HG03139 (cell line): ENCODE results near the gene UTF1.
"Not testable (repeated sequence)": the region's sequence is repeated elsewhere in the genome, so short reads cannot be mapped to it uniquely, and the experiment has no call there.

Experiments
- ATAC-seq: cut with Tn5 transposase; IDR thresholded peaks from one replicate; pipeline ENCODE4 v1.9.1; 2021; ENCODE audit not compliant: unreplicated experiment

Gene UTF1

DNA sequence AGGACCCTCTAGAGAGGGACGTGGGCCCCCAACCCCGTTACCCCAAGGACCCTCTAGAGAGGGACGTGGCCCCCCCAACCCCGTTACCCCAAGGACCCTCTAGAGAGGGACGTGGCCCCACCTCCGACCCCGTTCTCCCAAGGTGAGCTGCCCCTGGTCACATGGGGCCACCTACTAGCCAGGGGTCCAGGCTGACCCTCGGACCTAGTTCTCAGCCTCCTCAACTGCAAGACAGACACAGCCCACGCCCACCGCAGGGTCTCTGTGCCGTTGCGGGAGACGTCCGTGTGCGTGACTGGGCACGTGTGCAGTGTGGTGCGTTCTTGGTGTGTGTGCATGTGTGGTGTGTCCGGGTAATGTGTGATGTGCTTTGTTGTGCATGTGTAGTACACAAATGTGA, 21.6 kb upstream of the UTF1 start:
- ATAC-seq = no peak

DNA sequence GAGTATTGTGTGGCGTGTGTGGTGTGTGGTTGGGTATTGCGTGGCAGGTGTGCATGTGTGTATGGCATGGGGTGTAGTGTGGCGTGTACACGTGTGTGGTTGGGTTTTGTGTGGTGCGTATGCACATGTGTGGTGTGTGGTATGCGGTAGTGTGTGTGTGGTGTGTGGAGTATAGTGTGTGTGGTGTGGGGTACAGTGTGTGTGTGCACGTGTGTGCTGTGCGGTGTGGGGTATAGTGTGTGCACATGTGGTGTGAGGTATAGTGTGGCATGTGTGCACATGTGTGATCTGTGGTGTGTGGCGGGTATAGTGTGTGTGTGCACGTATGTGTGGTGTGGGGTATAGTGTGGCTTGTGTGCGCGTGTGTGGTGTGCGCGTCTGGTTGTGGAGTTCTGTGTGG, 20.9 kb upstream of the UTF1 start:
- ATAC-seq = no peak

DNA sequence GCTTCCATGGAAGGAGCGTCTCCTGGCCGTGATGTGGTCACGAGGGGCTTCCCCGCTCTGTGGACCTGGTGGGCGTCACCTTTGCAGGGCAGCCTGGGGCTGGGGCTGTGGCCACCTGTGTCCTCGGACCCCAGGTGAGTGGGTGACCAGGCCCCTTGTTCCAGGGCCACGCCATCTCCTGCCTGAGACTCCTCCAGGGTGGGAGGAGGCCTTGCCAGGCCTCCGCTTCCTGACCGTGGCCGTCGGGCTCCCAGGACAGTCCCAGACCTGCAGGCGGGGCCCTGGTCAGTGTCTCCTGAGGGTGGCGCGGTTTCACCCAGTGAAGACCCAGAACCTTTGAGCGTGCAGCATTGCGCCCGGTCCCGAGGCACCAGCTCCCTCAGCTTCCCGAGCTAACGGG, 20.4 kb upstream of the UTF1 start:
- no peak for ATAC-seq

DNA sequence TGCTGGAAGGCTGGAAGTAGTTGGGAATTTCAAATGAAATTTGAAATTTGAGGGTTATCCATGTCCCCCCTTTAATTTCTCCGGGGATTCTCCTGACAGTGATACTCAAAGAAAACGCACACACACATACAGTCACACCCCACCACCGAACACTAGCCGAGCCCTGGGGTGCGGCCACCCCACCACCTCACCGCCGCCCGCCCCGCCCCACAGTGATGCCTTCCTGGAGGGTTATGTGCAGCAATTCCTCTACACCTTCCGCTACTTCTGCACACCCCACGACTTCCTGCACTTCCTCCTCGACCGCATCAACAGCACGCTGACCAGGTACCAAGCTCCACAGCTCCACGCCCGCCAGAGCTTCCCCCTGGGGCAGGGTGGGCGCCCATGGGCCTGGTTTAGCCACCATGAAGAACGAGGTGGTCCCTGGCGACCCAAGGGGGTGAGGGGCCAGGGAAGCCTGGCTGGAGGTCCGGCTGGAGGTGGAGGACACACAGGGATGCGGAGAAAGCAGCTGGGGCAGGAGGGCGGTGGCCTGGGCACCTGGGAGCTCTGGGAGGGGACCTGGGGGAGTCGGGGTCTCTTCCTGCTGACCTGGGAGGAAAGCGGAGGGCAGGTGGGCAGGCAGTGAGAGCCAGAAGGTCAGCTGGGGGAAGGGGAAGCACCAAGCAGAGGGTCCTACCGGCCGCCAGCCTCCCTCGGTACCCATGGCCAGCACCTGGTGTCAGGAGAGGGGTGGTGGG, 19.4 kb upstream of the UTF1 start:
- ATAC-seq = no peak

DNA sequence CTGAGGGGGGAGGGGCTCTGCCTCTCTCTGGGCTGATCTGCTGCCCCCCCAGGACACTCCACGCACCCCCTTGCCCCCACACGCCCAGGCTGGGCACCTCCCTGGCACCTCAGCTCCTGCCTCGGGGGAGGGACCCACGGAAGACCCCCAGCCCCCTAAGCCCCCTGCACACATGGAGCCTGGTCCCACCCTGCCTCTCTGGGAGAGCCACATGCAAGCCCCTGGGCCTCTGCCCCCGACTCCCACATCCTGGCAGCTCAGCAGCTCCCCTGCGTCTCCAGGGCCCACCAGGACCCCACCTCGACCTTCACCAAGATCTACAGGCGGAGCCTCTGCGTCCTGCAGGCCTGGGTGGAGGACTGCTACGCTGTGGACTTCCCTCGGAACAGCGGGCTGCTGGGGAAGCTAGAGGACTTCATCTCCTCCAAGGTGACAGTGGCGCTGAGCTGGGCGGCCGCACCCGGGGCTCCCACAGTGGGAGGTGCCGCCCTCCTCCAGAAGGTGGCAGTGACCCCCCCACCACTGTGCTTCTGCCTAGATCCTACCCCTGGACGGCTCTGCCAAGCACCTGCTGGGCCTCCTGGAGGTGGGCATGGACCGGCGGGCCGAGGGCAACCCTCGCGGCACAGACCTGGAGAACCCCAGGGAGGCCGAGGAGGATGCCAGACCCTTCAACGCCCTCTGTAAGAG, 18.7 kb upstream of the UTF1 start:
- ATAC-seq = no peak

DNA sequence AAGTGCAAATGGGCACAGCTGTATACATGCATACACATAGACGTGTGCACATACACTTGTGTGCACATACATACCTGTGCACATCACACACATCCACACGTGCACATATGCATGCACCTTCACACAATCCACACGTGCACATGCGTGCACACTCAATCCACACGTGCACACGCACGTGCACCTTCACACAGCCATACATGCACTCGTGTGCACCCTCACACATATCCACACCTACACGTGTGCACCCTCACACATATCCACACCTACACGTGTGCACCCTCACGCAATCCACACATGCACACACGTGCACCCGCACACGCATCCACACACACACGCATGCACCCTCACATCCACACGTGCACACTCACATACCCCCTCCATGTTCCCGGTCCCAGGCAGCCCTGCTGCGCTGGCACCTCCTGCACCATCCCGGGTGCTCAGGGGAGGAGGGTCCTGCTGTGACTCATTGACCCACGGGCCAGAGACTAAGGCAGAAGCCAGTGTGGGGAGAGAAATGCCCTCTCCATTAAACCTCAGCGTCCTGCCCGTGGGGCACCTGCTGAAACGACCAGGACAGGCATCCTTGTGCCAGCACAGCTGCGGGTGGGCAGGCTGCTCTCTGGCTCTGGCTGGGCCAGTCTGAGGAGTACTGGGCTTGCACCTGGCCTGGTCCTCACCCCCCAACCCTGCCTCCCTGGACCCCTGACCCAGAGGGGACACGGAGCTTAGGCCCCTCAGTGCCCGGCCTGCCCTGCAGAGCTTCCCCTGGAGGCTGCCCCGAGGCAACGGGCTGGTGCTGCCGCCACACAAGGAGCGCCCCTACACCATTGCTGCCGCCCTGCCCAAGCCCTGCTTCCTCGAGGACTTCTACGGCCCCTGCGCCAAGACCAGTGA, 17.8 kb upstream of the UTF1 start:
- ATAC-seq = no peak

DNA sequence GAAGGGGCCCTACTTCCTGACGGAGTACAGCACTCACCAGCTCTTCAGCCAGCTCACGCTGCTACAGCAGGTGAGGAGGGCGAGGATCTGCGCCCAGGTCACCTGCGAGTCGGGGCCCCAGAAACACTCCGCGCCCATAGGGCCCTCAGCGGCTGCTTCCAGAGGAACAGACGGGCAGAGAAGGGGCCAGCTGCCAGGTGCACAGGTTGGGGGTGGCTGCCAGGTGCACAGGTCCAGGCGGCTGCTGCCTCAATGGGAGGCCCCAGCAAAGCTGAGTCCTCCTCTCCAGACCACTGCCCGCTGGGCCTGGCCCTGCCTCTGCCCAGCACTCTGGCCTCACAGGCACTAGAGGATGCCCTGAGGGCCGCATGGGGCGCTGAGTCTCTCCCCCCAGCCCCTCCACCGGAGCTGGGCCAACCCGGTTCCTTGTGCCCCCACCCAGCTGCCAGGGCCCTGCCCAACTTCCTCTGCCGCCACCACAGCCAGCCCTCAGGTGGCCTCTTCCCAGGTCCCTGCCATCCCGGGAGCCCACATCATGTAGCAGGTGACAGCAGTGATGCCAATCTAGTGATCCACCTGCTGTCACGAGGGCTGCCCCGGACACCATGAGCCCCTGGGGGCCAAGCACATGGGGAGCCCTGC, 17.0 kb upstream of the UTF1 start:
- no peak for ATAC-seq

DNA sequence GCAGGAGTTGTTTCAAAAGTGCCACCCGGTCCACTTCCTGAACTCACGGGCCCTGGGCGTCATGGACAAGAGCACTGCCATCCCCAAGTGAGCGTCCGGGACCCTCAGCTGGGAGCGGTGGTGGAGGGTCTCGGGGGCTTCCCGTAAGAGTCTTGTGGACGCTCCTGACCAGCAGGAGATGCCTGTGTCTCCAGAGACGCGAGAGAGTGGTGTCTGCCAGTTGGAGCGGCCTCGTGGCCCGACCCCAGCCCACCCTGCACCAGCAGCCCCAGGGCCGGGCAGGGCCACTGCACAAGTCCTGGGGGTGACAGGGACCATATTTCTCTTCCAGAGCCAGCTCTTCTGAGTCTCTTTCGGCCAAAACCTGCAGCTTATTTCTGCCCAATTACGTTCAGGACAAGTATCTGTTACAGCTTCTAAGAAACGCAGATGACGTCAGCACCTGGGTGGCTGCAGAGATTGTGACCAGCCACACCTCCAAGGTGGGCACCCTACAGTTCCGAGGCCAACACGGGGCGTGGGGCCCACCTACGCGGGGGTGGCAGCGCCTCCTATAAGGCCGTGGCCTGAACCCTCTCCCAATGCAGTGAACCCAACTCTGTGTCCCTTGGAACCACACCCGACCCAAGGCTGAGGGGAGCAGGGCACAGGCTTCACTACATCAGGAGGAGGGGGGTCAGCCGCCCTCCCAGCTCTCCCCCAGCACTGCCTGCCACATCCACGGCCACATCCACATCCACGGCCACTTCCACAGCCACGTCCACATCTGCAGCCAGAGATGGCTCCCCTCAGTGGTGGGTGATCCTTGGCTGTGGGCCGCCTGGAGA, 16.2 kb upstream of the UTF1 start:
- no peak for ATAC-seq

DNA sequence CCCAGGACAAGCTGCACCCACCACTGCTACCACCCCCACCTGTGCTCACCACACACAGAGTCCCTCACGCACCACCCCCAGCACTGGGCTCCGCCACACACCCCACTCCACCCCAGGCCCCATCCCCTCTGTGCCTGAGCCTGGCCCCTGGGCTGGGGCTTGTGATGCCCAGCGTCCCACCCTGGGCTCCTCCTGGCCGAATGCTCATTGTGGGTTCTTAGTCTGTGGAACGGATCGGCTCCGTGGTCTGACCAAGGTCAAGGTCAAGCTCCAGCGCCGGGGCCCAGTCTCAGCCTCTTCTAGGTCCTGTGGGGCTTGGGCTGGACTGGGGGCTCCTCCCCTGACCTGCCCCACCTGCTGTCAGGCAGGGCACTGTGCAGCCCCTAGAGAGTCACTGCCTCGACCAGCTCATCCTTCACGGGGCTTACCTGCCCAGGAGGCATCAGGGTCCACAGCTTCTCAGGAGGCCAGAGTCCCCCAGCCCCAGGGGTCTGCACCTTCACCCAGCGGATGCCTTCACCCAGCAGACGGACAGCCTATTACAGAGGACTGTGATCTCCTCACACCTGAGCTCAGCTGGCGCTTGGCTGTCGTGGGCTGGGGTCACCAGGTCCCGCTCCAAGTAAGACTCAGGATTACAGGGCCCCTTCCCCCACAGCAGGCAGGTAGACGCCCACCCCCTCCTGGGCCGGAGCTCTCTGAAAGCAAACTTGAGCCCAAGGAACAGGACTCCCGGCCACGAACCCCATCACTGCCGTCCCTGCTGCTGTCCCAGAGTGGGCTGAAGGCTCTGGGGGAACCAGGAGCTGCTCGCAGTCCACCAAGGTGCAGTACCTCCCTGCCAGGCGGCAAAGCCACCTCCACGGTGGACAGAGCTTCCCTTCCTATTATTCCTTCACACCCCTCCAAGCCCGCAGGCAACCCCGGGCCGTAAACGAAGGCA, 15.3 kb upstream of the UTF1 start:
- no peak for ATAC-seq

DNA sequence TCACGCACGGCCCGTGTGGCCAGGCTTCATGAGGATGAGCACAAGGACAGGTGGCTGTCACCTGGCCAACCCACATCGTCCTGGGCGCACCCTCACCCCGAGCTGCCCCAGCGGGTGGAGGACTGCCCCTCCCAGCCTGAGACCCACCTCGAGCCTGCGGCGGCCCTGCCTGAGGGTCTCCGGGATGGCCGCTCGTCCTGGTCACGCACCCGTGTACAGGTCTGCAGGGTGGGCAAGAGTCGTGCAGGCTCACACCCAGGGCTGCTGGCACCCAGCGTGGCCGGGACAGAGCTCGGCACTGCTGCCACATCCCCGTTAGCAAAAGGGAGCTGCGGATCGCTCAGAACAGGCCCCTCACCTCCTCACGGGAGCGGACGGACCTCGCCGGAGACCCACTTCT, 14.4 kb upstream of the UTF1 start:
- ATAC-seq = no peak

DNA sequence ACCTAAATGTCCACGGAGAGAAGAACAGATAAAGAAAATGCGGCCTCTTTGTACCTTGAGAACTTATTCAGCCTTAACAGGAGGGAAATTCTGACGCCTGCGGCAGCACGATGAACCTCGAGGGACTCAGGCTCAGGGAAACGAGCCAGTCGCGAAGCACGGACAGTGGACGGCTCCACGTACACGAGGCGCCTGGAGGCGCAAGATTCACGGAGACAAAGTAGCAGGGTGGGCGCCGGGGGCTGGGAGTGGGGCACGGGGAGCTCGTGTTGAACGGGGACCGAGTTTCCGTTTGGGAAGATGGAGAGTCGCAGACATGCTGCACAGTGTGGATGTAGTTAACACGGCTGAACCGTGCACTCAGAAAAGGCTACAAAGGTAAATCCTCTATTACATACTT, 13.2 kb upstream of the UTF1 start:
- no peak for ATAC-seq

DNA sequence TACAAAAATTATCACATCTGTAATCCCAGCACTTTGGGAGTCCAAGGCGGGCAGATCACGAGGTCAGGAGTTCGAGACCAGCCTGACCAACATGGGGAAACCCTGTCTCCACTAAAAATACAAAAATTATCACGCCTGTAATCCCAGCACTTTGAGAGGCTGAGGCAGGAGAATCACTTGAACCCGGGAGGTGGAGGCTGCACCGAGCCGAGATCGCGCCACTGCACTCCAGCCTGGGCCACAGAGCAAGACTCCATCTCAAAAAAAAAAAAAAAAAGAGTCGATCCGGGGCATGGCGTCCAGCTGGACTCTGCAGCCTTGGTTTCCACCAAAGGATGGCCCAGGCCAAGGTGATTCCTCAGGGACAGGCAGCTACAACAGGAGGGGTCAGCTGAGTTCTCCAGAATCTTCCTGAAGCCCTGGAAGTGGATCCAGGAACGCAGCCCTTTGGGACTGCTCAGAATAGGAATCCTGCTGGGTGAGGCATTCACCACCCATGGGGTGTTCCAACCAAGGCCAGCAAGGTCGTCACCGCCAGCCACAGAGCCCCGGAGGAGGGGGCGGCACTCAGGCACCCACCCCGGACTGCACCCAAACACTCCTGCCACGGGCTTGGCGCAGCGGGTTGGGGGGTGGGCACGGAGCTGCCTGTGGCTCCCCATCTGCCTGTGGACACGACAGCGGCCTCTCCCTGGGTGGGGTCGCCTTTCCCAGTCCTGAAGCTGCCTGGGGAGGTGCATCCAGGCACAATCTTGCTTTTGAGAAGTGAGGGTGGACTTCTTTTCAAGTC, 12.0 kb upstream of the UTF1 start:
- no peak for ATAC-seq

DNA sequence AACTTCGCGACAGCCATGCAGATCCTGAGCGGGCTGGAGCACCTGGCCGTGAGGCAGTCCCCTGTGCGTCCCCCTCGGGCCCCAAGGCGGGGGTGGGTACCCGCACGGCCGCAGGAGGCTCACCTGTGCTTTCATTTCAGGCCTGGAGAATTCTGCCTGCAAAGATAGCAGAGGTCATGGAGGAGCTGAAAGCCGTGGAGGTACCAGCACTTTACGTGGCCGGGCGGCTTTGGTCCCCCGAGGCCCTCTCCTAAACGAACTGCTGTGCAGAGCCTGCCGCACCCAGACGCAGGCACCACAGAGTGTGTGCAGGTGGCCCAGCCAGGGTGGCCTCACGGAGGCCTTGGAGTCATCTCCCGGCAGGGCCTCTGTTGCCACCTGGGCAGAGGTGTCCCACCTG, 11.1 kb upstream of the UTF1 start:
- no peak for ATAC-seq

DNA sequence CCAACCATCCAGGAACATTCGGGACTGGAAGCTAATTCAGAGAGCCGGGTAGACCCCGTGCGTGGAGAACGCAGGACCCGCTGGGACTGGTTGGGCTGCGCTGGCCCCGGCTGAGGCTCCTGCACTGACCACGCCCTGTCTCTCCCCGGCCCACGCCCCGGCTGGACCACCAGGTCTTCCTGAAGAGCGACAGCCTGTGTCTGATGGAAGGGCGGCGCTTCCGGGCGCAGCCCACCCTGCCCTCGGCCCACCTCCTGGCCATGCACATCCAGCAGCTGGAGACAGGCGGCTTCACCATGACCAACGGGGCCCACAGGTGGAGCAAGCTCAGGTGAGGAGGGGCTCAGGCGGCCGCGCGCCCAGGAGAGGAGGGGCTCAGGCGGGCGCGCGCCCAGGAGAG, 10.2 kb upstream of the UTF1 start:
- no peak for ATAC-seq

DNA sequence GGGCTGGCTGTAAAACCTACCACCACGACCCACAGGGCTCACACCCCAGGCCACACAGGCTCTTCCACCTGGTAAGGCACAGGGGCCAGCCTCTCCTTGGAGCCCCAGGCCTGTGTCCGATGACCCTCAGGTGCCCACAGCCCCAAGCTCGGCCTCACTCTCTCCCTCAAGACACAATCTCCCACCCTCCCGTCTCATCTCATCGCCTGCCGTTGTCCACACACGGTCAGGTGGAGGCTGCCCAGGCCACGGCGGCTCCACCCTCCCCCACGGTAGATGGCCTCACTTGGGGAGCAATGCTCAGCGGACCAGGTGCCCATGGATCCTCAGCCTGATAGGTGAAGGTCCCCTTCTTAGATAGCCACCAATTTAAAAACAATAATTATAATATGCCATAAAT, 8.7 kb upstream of the UTF1 start:
- no peak for ATAC-seq

DNA sequence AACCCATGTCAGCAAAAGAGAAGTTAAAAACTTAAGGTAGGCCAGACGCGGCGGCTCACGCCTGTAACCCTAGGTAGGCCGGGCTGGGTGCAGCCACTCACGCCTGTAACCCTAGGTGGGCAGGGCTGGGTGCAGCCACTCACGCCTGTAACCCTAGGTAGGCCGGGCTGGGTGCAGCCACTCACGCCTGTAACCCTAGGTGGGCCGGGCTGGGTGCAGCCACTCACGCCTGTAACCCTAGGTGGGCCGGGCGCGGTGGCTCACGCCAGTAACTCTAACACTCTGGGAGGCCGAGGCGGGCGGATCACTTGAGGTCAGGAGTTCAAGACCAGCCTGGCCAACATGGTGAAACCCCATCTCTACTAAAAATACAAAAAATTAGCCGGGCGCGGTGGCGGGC, 8.3 kb upstream of the UTF1 start:
- not testable (repeated sequence) for ATAC-seq

DNA sequence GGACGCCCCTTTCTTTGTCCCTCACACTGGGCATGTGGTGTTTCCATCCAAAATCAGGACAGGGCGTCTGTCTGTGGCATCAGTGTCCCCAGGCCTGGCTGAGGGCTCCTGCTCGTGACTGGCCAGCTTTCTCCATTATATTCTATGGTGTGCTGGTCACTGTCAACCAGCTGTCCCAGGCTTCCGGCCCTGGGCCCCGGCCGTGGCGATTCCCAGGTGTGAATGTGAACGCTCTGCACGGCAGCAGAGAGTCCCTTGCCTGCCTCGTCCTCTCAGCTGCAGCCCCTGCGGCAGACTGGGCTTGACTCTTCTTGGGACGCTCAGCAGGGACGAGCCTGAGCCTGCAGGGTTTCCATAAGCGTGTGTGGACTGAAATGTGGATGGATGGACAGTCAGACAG, 5.9 kb upstream of the UTF1 start:
- ATAC-seq = no peak

DNA sequence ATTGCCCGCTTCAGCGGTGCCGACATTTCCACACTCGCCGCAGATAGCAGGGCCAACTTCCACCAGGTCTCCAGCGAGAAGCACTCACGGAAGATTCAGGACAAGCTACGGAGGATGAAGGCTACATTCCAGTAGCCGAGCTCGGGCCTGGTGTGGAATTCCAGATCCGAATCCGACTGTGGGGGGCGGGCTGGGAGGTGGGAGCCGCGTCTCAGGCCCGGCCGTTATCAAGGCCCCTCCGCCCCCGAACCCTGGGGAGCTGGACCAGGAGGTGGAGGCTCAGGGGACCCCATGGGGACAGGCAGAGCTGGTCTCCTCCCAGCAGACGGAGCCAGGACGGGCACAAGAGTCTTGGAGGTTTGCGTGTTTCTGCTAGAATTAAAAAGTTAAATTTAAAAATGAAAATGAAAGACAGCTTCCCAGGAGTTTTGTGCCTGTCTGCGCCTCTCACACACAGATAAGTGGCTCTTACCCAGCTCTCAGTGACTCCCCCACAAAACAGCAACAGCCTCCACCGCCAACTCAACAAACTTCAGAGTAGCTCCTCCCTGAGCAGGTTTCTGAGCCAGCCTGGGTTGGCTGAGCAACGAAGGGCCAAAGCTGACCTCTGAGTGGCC, 5.2 kb upstream of the UTF1 start:
- no peak for ATAC-seq
